HCT116 (cell line): ENCODE results near the gene NAPB. TPM values are rescaled to one million over a fixed set of nuclear protein-coding genes. Genes with fewer than 3 reads are reported as not detected.

Experiments
- ATAC-seq: fragments of 200-7000 bp; cut with Tn5 transposase; 2 replicates; pipeline ENCODE4 v1.9.1; 2020; ENCODE audit warnings: mild to moderate bottlenecking, moderate library complexity
- BruUV-seq: library from RNA; stranded (reverse); fragments of 400-500 nt; replicated peaks from 2 replicates; lab custom pipeline; 2021; lab: Mats Ljungman, UMichigan
- CTCF ChIA-PET: fragments of 300-600 bp; sonication (Branson Sonifier 250); formaldehyde crosslinking; loops from one replicate; lab custom pipeline; 2021; ENCODE audit warnings: antibody characterized with exemption; lab: Charles Lee
- POLR2A ChIA-PET: fragments of 300-600, 350-600 bp; sonication (Branson Sonifier 250); formaldehyde crosslinking; loops from one replicate; lab custom pipeline; 2021; ENCODE audit warnings: antibody characterized with exemption; lab: Charles Lee
- RAD21 ChIA-PET, 2 experiments: fragments of 300-600 bp; sonication (Branson Sonifier 250); formaldehyde crosslinking; loops; one replicate each; lab custom pipeline; 2023; ENCODE audit warnings: low total read pairs in 2 of 2; ENCODE audit not compliant: uncharacterized antibody in 2 of 2, unreplicated experiment in 2 of 2, low non-redundant PET in 1 of 2; lab: Charles Lee
- DNase-seq: peaks from one replicate; pipeline ENCODE4 v3.0.0-alpha.2; 2010; ENCODE audit warnings: low read depth, low spot score
- H2AFZ ChIP-seq: fragments of 200-600 bp; shearing (Covaris generic), sonication (generic); 2 replicates; pipeline ENCODE4 v1.6.1; 2017; ENCODE audit warnings: low read depth, mixed run types, mixed read lengths, antibody characterized with exemption, low read length; ENCODE audit not compliant: poor library complexity, severe bottlenecking
- H3K27ac ChIP-seq: 2 replicates; pipeline ENCODE4 v1.5.1; 2012; ENCODE audit warnings: low read depth, low read length
- H3K27me3 ChIP-seq: fragments of 200-600 bp; sonication (generic); 2 replicates; pipeline ENCODE4 v1.6.1; 2016; ENCODE audit warnings: mixed run types, low read length, mixed read lengths; ENCODE audit not compliant: insufficient read depth
- H3K36me3 ChIP-seq, 2 experiments: fragments of 200-500 bp in 1 of 2; fragments of 200-600 bp in 1 of 2; sonication (Bioruptor generic) in 1 of 2; sonication (generic) in 1 of 2; 2 replicates each; pipeline versions ENCODE4 v1.5.1 to v1.6.1; 2014 to 2016; ENCODE audit warnings: low read length in 2 of 2, inconsistent platforms in 1 of 2, mixed read lengths in 1 of 2, mixed run types in 1 of 2; ENCODE audit not compliant: insufficient read depth in 2 of 2, control insufficient read depth in 1 of 2
- H3K4me1 ChIP-seq, 2 experiments: fragments of 200-600 bp in 1 of 2; sonication (generic) in 1 of 2; 2 replicates each; pipeline versions ENCODE4 v1.5.1 to v1.6.1; 2012 to 2017; ENCODE audit warnings: low read length in 2 of 2, inconsistent platforms in 1 of 2, mild to moderate bottlenecking in 1 of 2, mixed read lengths in 1 of 2, mixed run types in 1 of 2, moderate library complexity in 1 of 2; ENCODE audit not compliant: insufficient read depth in 2 of 2, control insufficient read depth in 1 of 2
- H3K4me2 ChIP-seq: fragments of 200-600 bp; sonication (generic); 2 replicates; pipeline ENCODE4 v1.6.1; 2017; ENCODE audit warnings: mixed run types, low read length, mixed read lengths
- H3K4me3 ChIP-seq, 2 experiments: fragments of 200-600 bp in 1 of 2; sonication (generic) in 1 of 2; replicated peaks in 1 of 2; 2 replicates each; pipeline ENCODE4 v1.5.1; 2011 to 2016; ENCODE audit warnings: low read length in 2 of 2, control low read depth in 1 of 2, low read depth in 1 of 2, mild to moderate bottlenecking in 1 of 2, mixed read lengths in 1 of 2, mixed run types in 1 of 2
- H3K79me2 ChIP-seq: fragments of 200-600 bp; sonication (generic); 2 replicates; pipeline ENCODE4 v1.6.1; 2017; ENCODE audit warnings: mild to moderate bottlenecking, mixed run types, low read length, moderate library complexity, mixed read lengths; ENCODE audit not compliant: insufficient read depth
- H3K9ac ChIP-seq: fragments of 200-600 bp; sonication (generic); 2 replicates; pipeline ENCODE4 v1.6.1; 2016; ENCODE audit warnings: low read length, mixed read lengths
- H3K9me2 ChIP-seq: fragments of 200-600 bp; sonication (generic), shearing (Covaris generic); 2 replicates; pipeline ENCODE4 v1.6.1; 2017; ENCODE audit warnings: mixed run types, mild to moderate bottlenecking, moderate library complexity; ENCODE audit not compliant: insufficient read depth
- H3K9me3 ChIP-seq, 2 experiments: fragments of 200-500 bp in 1 of 2; fragments of 200-600 bp in 1 of 2; sonication (Bioruptor generic) in 1 of 2; sonication (generic) in 1 of 2; 2 replicates each; pipeline ENCODE4 v1.6.1; 2014 to 2017; ENCODE audit warnings: low read length in 2 of 2, mixed read lengths in 2 of 2, inconsistent platforms in 1 of 2, low read depth in 1 of 2, mild to moderate bottlenecking in 1 of 2, mixed run types in 1 of 2, moderate library complexity in 1 of 2; ENCODE audit not compliant: control insufficient read depth in 1 of 2, insufficient read depth in 1 of 2
- H4K20me1 ChIP-seq: fragments of 200-600 bp; sonication (generic), shearing (Covaris generic); 2 replicates; pipeline ENCODE4 v1.6.1; 2017; ENCODE audit warnings: mixed run types, mild to moderate bottlenecking, moderate library complexity; ENCODE audit not compliant: insufficient read depth
- CEBPB ChIP-seq: IDR thresholded peaks from 2 replicates; pipeline ENCODE4 v1.6.1; 2012; ENCODE audit warnings: low read depth
- CTCF ChIP-seq, 3 experiments: fragments of 200-600 bp in 1 of 3; sonication (generic) in 1 of 3; IDR thresholded peaks in 2 of 3; conservative IDR thresholded peaks in 1 of 3; 2 replicates each; pipeline ENCODE4 v1.5.1; 2012 to 2017; ENCODE audit warnings: low read depth in 2 of 3, low read length in 2 of 3, antibody characterized with exemption in 1 of 3, borderline replicate concordance in 1 of 3, control low read depth in 1 of 3, mild to moderate bottlenecking in 1 of 3, mixed read lengths in 1 of 3, mixed run types in 1 of 3, moderate library complexity in 1 of 3; ENCODE audit not compliant: insufficient read depth in 1 of 3
- EGR1 ChIP-seq: IDR thresholded peaks from 2 replicates; pipeline ENCODE4 v1.6.1; 2012; ENCODE audit warnings: low read depth
- EZH2 ChIP-seq: fragments of 200-600 bp; sonication (generic); IDR thresholded peaks from 2 replicates; pipeline ENCODE4 v1.6.1; 2017; ENCODE audit warnings: antibody characterized with exemption, mixed run types
- FOSL1 ChIP-seq: IDR thresholded peaks from 2 replicates; pipeline ENCODE4 v1.6.1; 2012; ENCODE audit warnings: low read depth
- JUND ChIP-seq: IDR thresholded peaks from 2 replicates; pipeline ENCODE4 v1.6.1; 2012
- MAX ChIP-seq: IDR thresholded peaks from 2 replicates; pipeline ENCODE4 v1.6.1; 2012
- POLR2AphosphoS5 ChIP-seq: IDR thresholded peaks from 2 replicates; pipeline ENCODE4 v1.6.1; 2011; ENCODE audit warnings: mild to moderate bottlenecking, low read depth, low read length, moderate library complexity
- SP1 ChIP-seq: IDR thresholded peaks from 2 replicates; pipeline ENCODE4 v1.6.1; 2012; ENCODE audit warnings: low read depth
- SRF ChIP-seq: IDR thresholded peaks from 2 replicates; pipeline ENCODE4 v1.6.1; 2012; ENCODE audit warnings: low read depth
- ZBTB33 ChIP-seq: IDR thresholded peaks from 2 replicates; pipeline ENCODE4 v1.6.1; 2011; ENCODE audit warnings: mild to moderate bottlenecking, low read length, moderate library complexity; ENCODE audit not compliant: insufficient replicate concordance; ENCODE audit errors: extremely low read depth
- ZFX ChIP-seq: fragments of 450-650 bp; IDR thresholded peaks from 2 replicates; pipeline ENCODE4 v1.6.1; 2017
- intact Hi-C: fragments of 100-400 bp; cut with micrococcal nuclease; formaldehyde crosslinking; loops from 2 replicates; pipeline ENCODE4 v1.10.0; 2022
- total RNA-seq: library from RNA; stranded (reverse); gene quantifications from one replicate; pipeline ENCODE4 v1.2.1, GENCODE V29; 2021; ENCODE audit not compliant: unreplicated experiment

The NAPB gene
- total RNA-seq, 1 experiment from 2014 or later: 7.9 TPM

- no peaks in the 10 kb centered on the region for H4K20me1 ChIP-seq
- no peak overlapping the region for H2AFZ ChIP-seq
- H3K9me2 ChIP-seq: no peaks in the 10 kb centered on the region
- H3K27ac ChIP-seq: no peak overlapping the region
- no peak for ATAC-seq
- H3K4me2 ChIP-seq: no peak overlapping the region
- ChIA-PET CTCF (no interaction called here), RAD21 (no interaction called here), POLR2A (no interaction called here)
- TF ChIP-seq FOSL1 (no peak), EGR1 (no peak), JUND (no peak), ZFX (no peak), SRF (no peak), EZH2 (no peak), CTCF (IDR thresholded peaks at IDR 0.05 in 2 of 3, conservative IDR thresholded peaks at IDR 0.05 in 1 of 3; ENCODE audit: borderline replicate concordance in 1 of 3, insufficient read depth in 1 of 3, low read depth in 2 of 3, low read length in 2 of 3) (no peak), POLR2AphosphoS5 (no peak), SP1 (no peak), CEBPB (no peak), ZBTB33 (no peak), MAX (no peak)
- no peaks in the 10 kb centered on the region for H3K27me3 ChIP-seq
- no peak overlapping the region for H3K4me3 ChIP-seq
- intact Hi-C loops: no loop called here
- H3K9me3 ChIP-seq: no peaks in the 10 kb centered on the region
- H3K9ac ChIP-seq: no peak overlapping the region
- DNase-seq: no peak
- peaks cover 11% of the 10 kb centered on the region; the same call in 1 of the 2 replicates for H3K79me2 ChIP-seq
- no TSS peak for BruUV-seq
- H3K36me3 ChIP-seq: peaks cover 15 to 17% of the 10 kb centered on the region in 2 experiments; a peak in 3 of 4 replicates
- no peaks in the 10 kb centered on the region for H3K4me1 ChIP-seq
Observed at GRCh38 chr20:23390091-23390774, 31.1 kb downstream of the NAPB start.
